AG09309 (cell line): Measurements from ENCODE around the gene TYW3.

Experiments
- DNase-seq: peaks from one replicate; pipeline ENCODE4 v3.0.0-alpha.2; 2010; ENCODE audit warnings: low read depth
- H3K4me3 ChIP-seq: 2 replicates; pipeline ENCODE4 v1.5.1; 2011; ENCODE audit warnings: mild to moderate bottlenecking, low read depth, low read length, moderate library complexity; ENCODE audit not compliant: control insufficient read depth
- TF ChIP-seq, protein P1 (sequence below): IDR thresholded peaks from 2 replicates; pipeline ENCODE4 v1.5.1; 2011; ENCODE audit warnings: mild to moderate bottlenecking, low read depth, low read length, inconsistent platforms; ENCODE audit not compliant: insufficient read depth, control insufficient read depth; ENCODE audit errors: missing control alignments

The TYW3 gene

GRCh38 chr1:74766579-74766978, 33.6 kb downstream of the TYW3 start:
- TF ChIP-seq, protein P1, sequence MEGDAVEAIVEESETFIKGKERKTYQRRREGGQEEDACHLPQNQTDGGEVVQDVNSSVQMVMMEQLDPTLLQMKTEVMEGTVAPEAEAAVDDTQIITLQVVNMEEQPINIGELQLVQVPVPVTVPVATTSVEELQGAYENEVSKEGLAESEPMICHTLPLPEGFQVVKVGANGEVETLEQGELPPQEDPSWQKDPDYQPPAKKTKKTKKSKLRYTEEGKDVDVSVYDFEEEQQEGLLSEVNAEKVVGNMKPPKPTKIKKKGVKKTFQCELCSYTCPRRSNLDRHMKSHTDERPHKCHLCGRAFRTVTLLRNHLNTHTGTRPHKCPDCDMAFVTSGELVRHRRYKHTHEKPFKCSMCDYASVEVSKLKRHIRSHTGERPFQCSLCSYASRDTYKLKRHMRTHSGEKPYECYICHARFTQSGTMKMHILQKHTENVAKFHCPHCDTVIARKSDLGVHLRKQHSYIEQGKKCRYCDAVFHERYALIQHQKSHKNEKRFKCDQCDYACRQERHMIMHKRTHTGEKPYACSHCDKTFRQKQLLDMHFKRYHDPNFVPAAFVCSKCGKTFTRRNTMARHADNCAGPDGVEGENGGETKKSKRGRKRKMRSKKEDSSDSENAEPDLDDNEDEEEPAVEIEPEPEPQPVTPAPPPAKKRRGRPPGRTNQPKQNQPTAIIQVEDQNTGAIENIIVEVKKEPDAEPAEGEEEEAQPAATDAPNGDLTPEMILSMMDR: no peak

GRCh38 chr1:74767490-74767889, 34.5 kb downstream of the TYW3 start:
- no peak for DNase-seq
- TF ChIP-seq, protein P1: peak; percentile 32

More at GRCh38 chr1:74766579-74766978, 33.6 kb downstream of the TYW3 start:
- DNase-seq: no peak
- H3K4me3 ChIP-seq: no peak overlapping the region

GRCh38 chr1:74771913-74772515, 39.1 kb downstream of the TYW3 start:
- no peak overlapping the region for H3K4me3 ChIP-seq
- DNase-seq: peak; percentile 18
- TF ChIP-seq, protein P1: peak; percentile 71

More at GRCh38 chr1:74767490-74767889, 34.5 kb downstream of the TYW3 start:
- H3K4me3 ChIP-seq: no peak overlapping the region

GRCh38 chr1:74772945-74773344, 40.0 kb downstream of the TYW3 start:
- no peak for DNase-seq
- TF ChIP-seq, protein P1: no peak
- H3K4me3 ChIP-seq: no peak overlapping the region

- no peak overlapping the region for H3K4me3 ChIP-seq
- TF ChIP-seq, protein P1: no peak
- DNase-seq: no peak
These were observed 40.6 kb downstream of the TYW3 start for GRCh38 chr1:74773582-74773981.

- no peak overlapping the region for H3K4me3 ChIP-seq
- no peak for DNase-seq
- TF ChIP-seq, protein P1: no peak
These were observed 42.8 kb downstream of the TYW3 start for GRCh38 chr1:74775735-74776134.

DNA sequence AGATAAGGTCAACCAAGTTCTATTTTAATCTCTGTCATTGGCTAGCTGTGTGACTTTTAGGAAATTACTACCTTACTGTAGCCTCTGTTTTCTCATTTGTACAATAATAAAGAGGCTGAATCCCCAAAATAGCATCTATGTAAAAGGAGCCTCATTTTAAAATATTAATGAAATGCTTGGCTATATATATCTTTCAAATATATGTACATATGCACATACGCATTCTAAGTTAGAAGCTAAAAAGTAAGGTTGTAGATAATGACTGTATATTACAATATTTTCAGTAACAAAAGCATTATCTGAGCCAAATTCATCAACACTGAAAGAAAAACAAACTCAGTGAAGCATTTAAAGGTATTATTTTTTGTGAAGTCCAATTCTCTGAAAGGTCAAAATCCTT, 44.6 kb downstream of the TYW3 start:
- TF ChIP-seq, protein P1: no peak
- no peak overlapping the region for H3K4me3 ChIP-seq
- no peak for DNase-seq
